Motor neuron (in vitro differentiated cells): Measurements from ENCODE around the gene PTPRH. TPM values are rescaled to one million over a fixed set of nuclear protein-coding genes. Genes with fewer than 3 reads are reported as not detected.
A peak's percentile ranks its signal among the peaks of the same experiment; 100 is the strongest.

ENCODE experiments used
- ATAC-seq, 8 experiments: fragments of 200-7000 bp; cut with Tn5 transposase; replicated peaks in 6 of 8; 2 replicates each; pipeline ENCODE4 v1.8.0; 2021; ENCODE audit warnings: mild to moderate bottlenecking in 8 of 8, moderate library complexity in 8 of 8
- H3K27ac ChIP-seq, 2 donors: fragments of 250-450 bp; sonication (Bioruptor Pico); 2 replicates each; pipeline ENCODE4 v1.9.0; 2021; ENCODE audit warnings: antibody characterized with exemption in 2 of 2, mild to moderate bottlenecking in 2 of 2, moderate library complexity in 1 of 2
- H3K4me1 ChIP-seq, 2 donors: fragments of 250-450 bp; sonication (Bioruptor Pico); replicated peaks in 1 of 2; 2 replicates each; pipeline ENCODE4 v1.6.1; 2021; ENCODE audit warnings: antibody characterized with exemption in 2 of 2, mild to moderate bottlenecking in 2 of 2, moderate library complexity in 1 of 2
- H3K4me3 ChIP-seq, 5 donors: fragments of 250-450 bp; sonication (Bioruptor Pico); 2 replicates each; pipeline ENCODE4 v1.9.0; 2021; ENCODE audit warnings: antibody characterized with exemption in 5 of 5, mild to moderate bottlenecking in 5 of 5, moderate library complexity in 4 of 5
- WGBS, 10 experiments: fragments of 450-650 bp; shearing (Covaris generic); methylation state at CpG; one replicate each; pipeline ENCODE4 v1.0.0; 2022; 5-methylcytosine and 5-hydroxymethylcytosine counted together
- in situ Hi-C, 9 experiments: fragments of 400-800 bp; cut with MboI; loops; one replicate each; pipeline ENCODE4 v1.15.0; 2021; ENCODE audit warnings: low sequenced_read_pairs in 9 of 9, low pct_unique_long_range_greater_than_20kb in 2 of 9; ENCODE audit not compliant: unreplicated experiment in 9 of 9
- total RNA-seq, 8 experiments: library from RNA; unstranded; fragments of 300-600 nt; gene quantifications; 2 replicates each; pipeline versions ENCODE4 v1.2.3 to v1.2.4, GENCODE V29; 2022

Gene PTPRH
- total RNA-seq, 8 experiments from 2014 or later = 4.0 to 59.0 (median 18.1) TPM

DNA sequence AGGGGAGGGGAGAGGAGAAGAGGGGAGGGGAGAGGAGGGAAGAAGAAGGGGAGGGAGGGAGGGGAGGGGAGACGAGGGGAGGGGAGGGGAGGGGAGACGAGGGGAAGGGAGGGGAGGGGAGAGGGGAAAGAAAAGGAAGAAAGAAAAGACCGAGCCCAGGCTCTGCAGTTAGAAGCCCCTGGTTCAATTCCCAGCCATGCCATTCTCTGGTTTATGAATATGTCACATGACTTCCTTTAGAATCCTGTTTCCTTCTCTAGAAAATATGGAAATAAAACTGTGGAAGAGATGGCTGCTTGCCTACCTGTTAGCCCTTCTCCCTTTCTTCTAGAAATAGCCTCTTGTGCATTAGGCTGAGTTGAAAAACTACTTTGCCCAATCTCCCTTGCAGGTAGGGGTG lies 74.6 kb downstream of the PTPRH start:
- Histone ChIP-seq H3K27ac (no peak overlapping the region), H3K4me3 (no peak overlapping the region), H3K4me1 (peaks cover 8 to 10% of the 10 kb centered on the region in 2 donors)
- ATAC-seq = no peak
- no CpG with 5 or more reads among the region's 3 CpGs for WGBS, 10 experiments
- in situ Hi-C loops = loop anchor here in 6 of 9 experiments (25.0 kb wide), 4 partner anchors 278 to 503 kb away; partner anchors contain the start of genes UBE2S (in 5 of the 6), CCDC106 (in 3 of the 6), ZNF580 (in 3 of the 6) and ZNF581 (in 3 of the 6)

GRCh38 chr19:55133639-55134444 lies 75.5 kb downstream of the PTPRH start:
- in situ Hi-C loops = loop anchor here in 6 of 9 experiments (25.0 kb wide), 4 partner anchors 278 to 503 kb away; partner anchors contain the start of genes UBE2S (in 5 of the 6), CCDC106 (in 3 of the 6), ZNF580 (in 3 of the 6) and ZNF581 (in 3 of the 6)
- Histone ChIP-seq H3K4me1 (peaks cover 8 to 10% of the 10 kb centered on the region in 2 donors), H3K27ac (no peak overlapping the region), H3K4me3 (no peak overlapping the region)
- WGBS, 10 experiments = 22 to 95% (median 59%) methylated on average over 1 to 12 of the region's 25 CpGs; no CpG with 5 or more reads in 1 of the 10 experiments
- peak; percentile 24 to 82 (median 68) for ATAC-seq

- peaks cover 8 to 10% of the 10 kb centered on the region in 2 donors for H3K4me1 ChIP-seq
- in situ Hi-C loops = loop anchor here in 6 of 9 experiments (25.0 kb wide), 4 partner anchors 280 to 505 kb away; partner anchors contain the start of genes UBE2S (in 5 of the 6), CCDC106 (in 3 of the 6), ZNF580 (in 3 of the 6) and ZNF581 (in 3 of the 6)
- 24 to 100% (median 56%) methylated on average over 1 to 11 of the region's 14 CpGs; no CpG with 5 or more reads in 2 of the 10 experiments for WGBS, 10 experiments
- no peak overlapping the region for H3K4me3 ChIP-seq
- H3K27ac ChIP-seq = no peak overlapping the region
- peak in 5 of 8 experiments; percentile 25 to 44 (median 40) for ATAC-seq
Measured at GRCh38 chr19:55132453-55133129, 76.7 kb downstream of the PTPRH start.

DNA sequence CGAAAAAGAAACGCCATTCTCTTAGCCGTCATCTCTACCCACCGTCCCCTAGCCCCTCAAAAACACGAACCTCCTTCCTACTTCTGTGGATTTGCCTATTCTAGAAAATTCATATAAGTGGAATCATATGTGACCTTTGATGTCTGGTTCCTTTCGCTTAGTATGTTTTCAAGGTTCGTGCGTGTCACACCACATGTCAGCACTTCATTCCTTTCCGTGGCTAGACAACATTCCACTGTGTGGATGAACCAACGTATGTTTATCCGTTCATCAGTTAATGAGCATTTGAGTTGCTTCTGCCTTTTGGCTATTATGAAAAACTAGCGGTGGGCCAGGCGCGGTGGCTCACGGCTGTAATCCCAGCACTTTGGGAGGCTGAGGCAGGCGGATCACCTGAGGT lies 77.9 kb downstream of the PTPRH start:
- Histone ChIP-seq H3K4me1 (peaks cover 8 to 10% of the 10 kb centered on the region in 2 donors), H3K27ac (no peak overlapping the region), H3K4me3 (no peak overlapping the region)
- WGBS, 10 experiments = 10 to 99% (median 60%) methylated on average over 2 to 13 of the region's 16 CpGs; no CpG with 5 or more reads in 2 of the 10 experiments
- in situ Hi-C loops = loop anchor here in 6 of 9 experiments (25.0 kb wide), 4 partner anchors 281 to 506 kb away; partner anchors contain the start of genes UBE2S (in 5 of the 6), CCDC106 (in 3 of the 6), ZNF580 (in 3 of the 6) and ZNF581 (in 3 of the 6)
- no peak for ATAC-seq

Other genes starting within 250 kb of the PTPRH start
- 1 to 10 TPM in 3 of 8 experiments, under 1 TPM in 5; 0.10 to 4.3 (median 0.30) TPM for gene NLRP2, start 243.1 kb downstream of the PTPRH start, total RNA-seq
- gene GP6, start 171.2 kb downstream of the PTPRH start, total RNA-seq = under 1 TPM in 7 of 8 experiments, not detected in 1; 0.14 to 1.00 (median 0.57) TPM
- gene RDH13, start 146.4 kb downstream of the PTPRH start, total RNA-seq = 10 to 100 TPM in 6 of 8 experiments, 1 to 10 TPM in 2; 7.9 to 24.3 (median 14.1) TPM
- 10 to 100 TPM in 3 of 8 experiments, 1 to 10 TPM in 5; 2.2 to 38.1 (median 8.1) TPM for gene EPS8L1, start 133.6 kb downstream of the PTPRH start, total RNA-seq
- 10 to 100 TPM; 16.6 to 66.3 (median 36.7) TPM for gene PPP1R12C, start 91.9 kb downstream of the PTPRH start, total RNA-seq
- 10 to 100 TPM in 2 of 8 experiments, 1 to 10 TPM in 6; 1.2 to 36.8 (median 3.9) TPM for gene TNNT1, start 60.3 kb downstream of the PTPRH start, total RNA-seq
- gene TNNI3, start 51.8 kb downstream of the PTPRH start, total RNA-seq = 1 to 10 TPM in 7 of 8 experiments, not detected in 1; 2.9 to 8.5 (median 3.2) TPM
- gene DNAAF3, start 42.9 kb downstream of the PTPRH start, total RNA-seq = 1 to 10 TPM in 6 of 8 experiments, under 1 TPM in 2; 0.41 to 7.2 (median 1.4) TPM
- gene SYT5, start 29.2 kb downstream of the PTPRH start, total RNA-seq = 10 to 100 TPM in 4 of 8 experiments, 1 to 10 TPM in 4; 1.1 to 19.3 (median 8.7) TPM
- 1 to 10 TPM in 7 of 8 experiments, under 1 TPM in 1; 0.81 to 3.1 (median 2.2) TPM for gene TMEM86B, start 19.3 kb upstream of the PTPRH start, total RNA-seq
- 10 to 100 TPM; 18.3 to 77.0 (median 26.7) TPM for gene PPP6R1, start 49.5 kb upstream of the PTPRH start, total RNA-seq
- 10 to 100 TPM; 20.6 to 37.3 (median 24.5) TPM for gene HSPBP1, start 70.6 kb upstream of the PTPRH start, total RNA-seq
- 100 to 1,000 TPM in 1 of 8 experiments, 10 to 100 TPM in 6, 1 to 10 TPM in 1; 1.4 to 102 (median 77.8) TPM for gene BRSK1, start 74.5 kb upstream of the PTPRH start, total RNA-seq
- under 1 TPM in 3 of 8 experiments, not detected in 5; 0.11 to 0.62 (median 0.33) TPM for gene TMEM150B, start 115.8 kb upstream of the PTPRH start, total RNA-seq
- 10 to 100 TPM in 6 of 8 experiments, 1 to 10 TPM in 2; 8.4 to 25.1 (median 20.9) TPM for gene KMT5C, start 130.4 kb upstream of the PTPRH start, total RNA-seq
- 10 to 100 TPM in 1 of 8 experiments, 1 to 10 TPM in 4, under 1 TPM in 3; 0.55 to 15.3 (median 1.2) TPM for gene COX6B2, start 145.2 kb upstream of the PTPRH start, total RNA-seq
- under 1 TPM in 6 of 8 experiments, not detected in 2; 0.05 to 0.71 (median 0.14) TPM for gene GARIN5B, start 153.8 kb upstream of the PTPRH start, total RNA-seq
- gene IL11, start 161.0 kb upstream of the PTPRH start, total RNA-seq = 1 to 10 TPM in 2 of 8 experiments, under 1 TPM in 6; 0.10 to 2.4 (median 0.43) TPM
- 1 to 10 TPM in 1 of 8 experiments, under 1 TPM in 2, not detected in 5; 0.46 to 8.4 (median 0.58) TPM for gene TMEM190, start 167.3 kb upstream of the PTPRH start, total RNA-seq
- gene TMEM238, start 174.8 kb upstream of the PTPRH start, total RNA-seq = under 1 TPM in 3 of 8 experiments, not detected in 5; 0.23 to 0.40 (median 0.25) TPM
- 1,000 to 10,000 TPM in 2 of 8 experiments, 100 to 1,000 TPM in 6; 362 to 1,444 (median 673) TPM for gene RPL28, start 176.4 kb upstream of the PTPRH start, total RNA-seq
- gene UBE2S, start 198.3 kb upstream of the PTPRH start, total RNA-seq = 10 to 100 TPM; 21.5 to 86.6 (median 37.8) TPM
- 1 to 10 TPM in 5 of 8 experiments, under 1 TPM in 3; 0.10 to 3.4 (median 1.5) TPM for gene SHISA7, start 233.8 kb upstream of the PTPRH start, total RNA-seq